Upper lobe of left lung (tissue), 6 donors: ENCODE measurements around the gene CLIP4. TPM values are rescaled to one million over a fixed set of nuclear protein-coding genes. Genes with fewer than 3 reads are reported as not detected.

Source experiments
- ATAC-seq, 2 donors: fragments of 200-7000 bp; cut with Tn5 transposase; one replicate each; pipeline ENCODE4 v1.9.1; 2022; ENCODE audit warnings: mild to moderate bottlenecking in 2 of 2, moderate library complexity in 2 of 2; ENCODE audit not compliant: low FRiP score in 2 of 2
- DNase-seq, 2 donors: peaks; one replicate each; pipeline ENCODE4 v3.0.0-alpha.2; 2019 to 2020
- H3K27ac ChIP-seq, 4 donors: fragments of 200-600 bp; sonication (generic); one replicate each; pipeline ENCODE4 v1.5.1; 2016 to 2019
- H3K27me3 ChIP-seq, 4 donors: fragments of 200-600 bp; sonication (generic); one replicate each; pipeline ENCODE4 v1.5.1; 2017 to 2019
- H3K36me3 ChIP-seq, 4 donors: fragments of 200-600 bp; sonication (generic); one replicate each; pipeline ENCODE4 v1.5.1; 2016 to 2019
- H3K4me1 ChIP-seq, 4 donors: fragments of 200-600 bp; sonication (generic); one replicate each; pipeline ENCODE4 v1.5.1; 2018 to 2019
- H3K4me3 ChIP-seq, 4 donors: fragments of 200-600 bp; sonication (generic); one replicate each; pipeline ENCODE4 v1.5.1; 2017 to 2019; ENCODE audit warnings: mild to moderate bottlenecking in 2 of 4, moderate library complexity in 1 of 4
- H3K9me3 ChIP-seq, 4 donors: fragments of 200-600 bp; sonication (generic); one replicate each; pipeline ENCODE4 v1.5.1; 2018 to 2019
- CTCF ChIP-seq, 6 experiments: fragments of 450-650 bp in 4 of 6; fragments of 200-600 bp in 2 of 6; sonication (generic) in 2 of 6; IDR thresholded peaks; one replicate each; pipeline ENCODE4 v1.5.1; 2016 to 2019; ENCODE audit warnings: antibody characterized with exemption in 6 of 6
- EP300 ChIP-seq, 4 donors: sonication (generic); formaldehyde crosslinking; IDR thresholded peaks; one replicate each; pipeline ENCODE4 v1.5.1; 2017; ENCODE audit warnings: antibody characterized with exemption in 4 of 4, control low read depth in 2 of 4
- POLR2A ChIP-seq, 4 donors: fragments of 450-650 bp; IDR thresholded peaks; one replicate each; pipeline ENCODE4 v1.5.1; 2016 to 2017; ENCODE audit warnings: antibody characterized with exemption in 4 of 4, mild to moderate bottlenecking in 2 of 4
- POLR2AphosphoS5 ChIP-seq, 2 donors: sonication (generic); formaldehyde crosslinking; IDR thresholded peaks; one replicate each; pipeline ENCODE4 v1.5.1; 2017; ENCODE audit warnings: antibody characterized with exemption in 2 of 2
- WGBS, 2 donors: methylation state at CpG; one replicate each; pipeline ENCODE4 v1.1.5; 2017 to 2018; 5-methylcytosine and 5-hydroxymethylcytosine counted together
- total RNA-seq, 6 donors: library from RNA; depleted of rRNA in 4 of 6; stranded (reverse); fragments of >200 nt in 4 of 6; gene quantifications; one replicate each; pipeline versions ENCODE4 v1.1.0 to v1.2.1, GENCODE V29; 2016 to 2021
- donor health status: DM: no; HTN: no; CAD: no; lungs with moderate emphysema.
- donor health status: DM: no; HTN: yes; CAD: no; lungs with severe emphysema.

CLIP4 gene
- total RNA-seq, 6 donors from 2014 or later = 46.0 to 104 (median 69.5) TPM

GRCh38 chr2:29186817-29187216, 71.6 kb downstream of the CLIP4 start:
- H3K4me1 ChIP-seq = no peaks in the 10 kb centered on the region
- 81 to 92% methylated on average over 1 of the region's 1 CpG for WGBS, 2 donors
- TF ChIP-seq POLR2A (IDR thresholded peaks at IDR 0.05) = no peak
- TF ChIP-seq CTCF (IDR thresholded peaks at IDR 0.05) = no peak
- H3K36me3 ChIP-seq = peaks cover 0 to 5% (median 5%) of the 10 kb centered on the region in 4 donors
- no peaks in the 10 kb centered on the region for H3K27me3 ChIP-seq
- ATAC-seq = no peak
- H3K9me3 ChIP-seq = no peaks in the 10 kb centered on the region
- no peak overlapping the region for H3K4me3 ChIP-seq
- H3K27ac ChIP-seq = no peak overlapping the region
- no peak for DNase-seq

GRCh38 chr2:29187926-29188325, 72.7 kb downstream of the CLIP4 start:
- H3K4me3 ChIP-seq = no peak overlapping the region
- H3K27ac ChIP-seq = no peak overlapping the region
- 75% methylated on average over 2 of the region's 2 CpGs for WGBS, 2 donors
- no peaks in the 10 kb centered on the region for H3K9me3 ChIP-seq
- DNase-seq (no peak), ATAC-seq (no peak)
- TF ChIP-seq EP300 (IDR thresholded peaks at IDR 0.05) = no peak
- no peak for TF ChIP-seq CTCF (IDR thresholded peaks at IDR 0.05)
- no peak for TF ChIP-seq POLR2AphosphoS5 (IDR thresholded peaks at IDR 0.05)
- TF ChIP-seq POLR2A (IDR thresholded peaks at IDR 0.05) = no peak
- H3K4me1 ChIP-seq = no peaks in the 10 kb centered on the region
- H3K27me3 ChIP-seq = no peaks in the 10 kb centered on the region
- peaks cover 0 to under 1% (median 0%) of the 10 kb centered on the region in 4 donors for H3K36me3 ChIP-seq

- no peak for TF ChIP-seq CTCF (IDR thresholded peaks at IDR 0.05)
- TF ChIP-seq EP300 (IDR thresholded peaks at IDR 0.05) = no peak
- no peak for TF ChIP-seq POLR2A (IDR thresholded peaks at IDR 0.05)
- TF ChIP-seq POLR2AphosphoS5 (IDR thresholded peaks at IDR 0.05) = no peak
- no peak for DNase-seq
- no peaks in the 10 kb centered on the region for H3K9me3 ChIP-seq
- no peaks in the 10 kb centered on the region for H3K27me3 ChIP-seq
- no peak overlapping the region for H3K27ac ChIP-seq
- no peak for ATAC-seq
- whole genome bisulfite sequencing, 2 donors = 44 to 88% methylated on average over 5 of the region's 5 CpGs
- no peak overlapping the region for H3K4me3 ChIP-seq
- no peaks in the 10 kb centered on the region for H3K36me3 ChIP-seq
- H3K4me1 ChIP-seq = no peaks in the 10 kb centered on the region
Observed at GRCh38 chr2:29189052-29189451, 73.8 kb downstream of the CLIP4 start.

GRCh38 chr2:29191817-29192216, 76.6 kb downstream of the CLIP4 start:
- no peak overlapping the region for H3K27ac ChIP-seq
- H3K36me3 ChIP-seq = no peaks in the 10 kb centered on the region
- H3K4me3 ChIP-seq = no peak overlapping the region
- no peak for ATAC-seq
- no peaks in the 10 kb centered on the region for H3K27me3 ChIP-seq
- TF ChIP-seq POLR2A (IDR thresholded peaks at IDR 0.05) = no peak
- TF ChIP-seq CTCF (IDR thresholded peaks at IDR 0.05) = no peak
- TF ChIP-seq POLR2AphosphoS5 (IDR thresholded peaks at IDR 0.05) = no peak
- TF ChIP-seq EP300 (IDR thresholded peaks at IDR 0.05) = no peak
- 89 to 92% methylated on average over 6 of the region's 6 CpGs for WGBS, 2 donors
- no peaks in the 10 kb centered on the region for H3K4me1 ChIP-seq
- no peak for DNase-seq
- no peaks in the 10 kb centered on the region for H3K9me3 ChIP-seq

GRCh38 chr2:29192526-29192925, 77.3 kb downstream of the CLIP4 start:
- TF ChIP-seq POLR2A (IDR thresholded peaks at IDR 0.05) (no peak), CTCF (IDR thresholded peaks at IDR 0.05) (no peak), POLR2AphosphoS5 (IDR thresholded peaks at IDR 0.05) (no peak)
- 66 to 72% methylated on average over 3 of the region's 3 CpGs for WGBS, 2 donors

More at GRCh38 chr2:29192526-29192925, 77.3 kb downstream of the CLIP4 start:
- Histone ChIP-seq H3K4me3 (no peak overlapping the region), H3K9me3 (no peaks in the 10 kb centered on the region), H3K4me1 (no peaks in the 10 kb centered on the region), H3K27ac (no peak overlapping the region), H3K27me3 (no peaks in the 10 kb centered on the region), H3K36me3 (no peaks in the 10 kb centered on the region)
- no peak for DNase-seq
- ATAC-seq = no peak
